GM19023 (cell line): ENCODE results near the gene PDLIM1.
A peak's percentile ranks its signal among the peaks of the same experiment; 100 is the strongest.

Source experiments
- ATAC-seq: cut with Tn5 transposase; IDR thresholded peaks from one replicate; pipeline ENCODE4 v1.9.1; 2021; ENCODE audit warnings: mild to moderate bottlenecking, moderate library complexity; ENCODE audit not compliant: unreplicated experiment

Gene PDLIM1, protein sequence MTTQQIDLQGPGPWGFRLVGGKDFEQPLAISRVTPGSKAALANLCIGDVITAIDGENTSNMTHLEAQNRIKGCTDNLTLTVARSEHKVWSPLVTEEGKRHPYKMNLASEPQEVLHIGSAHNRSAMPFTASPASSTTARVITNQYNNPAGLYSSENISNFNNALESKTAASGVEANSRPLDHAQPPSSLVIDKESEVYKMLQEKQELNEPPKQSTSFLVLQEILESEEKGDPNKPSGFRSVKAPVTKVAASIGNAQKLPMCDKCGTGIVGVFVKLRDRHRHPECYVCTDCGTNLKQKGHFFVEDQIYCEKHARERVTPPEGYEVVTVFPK

DNA sequence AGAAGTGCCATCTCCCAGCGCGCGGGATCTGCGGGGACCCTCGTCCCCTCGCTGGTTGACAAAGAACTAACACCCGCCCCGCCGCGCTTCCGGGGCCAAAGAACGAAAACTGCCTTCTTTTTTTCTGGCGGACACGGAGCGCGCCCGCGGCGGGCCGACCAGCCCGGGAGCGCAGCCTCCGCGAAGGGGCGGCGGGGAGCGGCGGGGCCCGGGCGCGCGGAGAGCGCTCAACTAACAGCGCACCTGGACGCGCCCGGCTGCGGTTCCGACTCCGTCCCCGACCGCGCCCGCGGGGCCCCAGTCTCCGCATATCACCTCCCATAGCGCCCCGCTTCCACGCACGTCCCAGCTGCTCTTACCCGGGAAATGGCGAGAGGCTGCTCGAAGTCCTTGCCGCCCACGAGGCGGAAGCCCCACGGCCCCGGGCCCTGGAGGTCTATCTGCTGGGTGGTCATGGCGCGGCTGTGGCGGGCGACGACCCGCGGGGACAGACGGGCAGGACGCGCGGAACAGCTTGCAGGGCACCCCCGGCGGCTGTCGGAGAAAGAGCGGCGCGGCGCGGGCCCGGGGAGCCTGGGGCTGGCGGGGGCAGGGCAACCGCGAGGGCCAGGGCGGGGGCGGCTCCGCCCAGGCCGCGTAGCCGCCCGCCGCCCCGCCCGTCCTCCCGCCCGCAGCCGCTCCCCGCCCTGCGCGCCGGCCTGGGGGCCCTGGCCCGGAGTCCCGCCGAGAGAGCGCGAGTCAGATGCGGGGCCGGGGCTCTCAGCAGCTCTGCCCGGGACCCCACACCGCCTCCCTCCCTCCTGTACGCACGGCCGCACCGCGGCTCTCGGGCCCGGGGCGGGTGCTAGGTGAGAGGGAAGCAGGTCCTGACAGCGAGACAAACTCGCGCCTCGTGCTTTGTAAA is at the start of gene PDLIM1:
PDLIM1 (minus strand) TSS at position 543 of the 904 bp plus-strand sequence; CDS start at position 455, 88 bp downstream.
- peak; percentile 50 for ATAC-seq

DNA sequence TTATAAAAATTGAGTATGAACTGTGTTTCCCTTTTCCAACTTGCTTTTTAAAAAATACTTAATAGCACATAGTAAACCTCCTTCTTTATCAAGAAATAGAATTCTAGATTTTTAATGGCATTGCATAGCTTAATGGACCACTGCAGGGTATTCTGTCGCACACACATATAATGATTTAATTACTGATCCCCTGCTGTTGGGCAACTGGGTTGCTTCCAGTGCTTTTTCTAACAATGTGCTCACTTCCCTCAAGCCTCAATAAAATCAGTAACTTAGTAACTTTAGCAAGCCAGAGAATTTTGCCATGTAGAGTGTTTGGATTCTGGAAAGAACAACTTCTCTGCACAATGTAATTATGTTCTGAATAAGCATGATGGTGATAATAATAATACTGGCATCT is 49.1 kb upstream of the PDLIM1 start:
- no peak for ATAC-seq

DNA sequence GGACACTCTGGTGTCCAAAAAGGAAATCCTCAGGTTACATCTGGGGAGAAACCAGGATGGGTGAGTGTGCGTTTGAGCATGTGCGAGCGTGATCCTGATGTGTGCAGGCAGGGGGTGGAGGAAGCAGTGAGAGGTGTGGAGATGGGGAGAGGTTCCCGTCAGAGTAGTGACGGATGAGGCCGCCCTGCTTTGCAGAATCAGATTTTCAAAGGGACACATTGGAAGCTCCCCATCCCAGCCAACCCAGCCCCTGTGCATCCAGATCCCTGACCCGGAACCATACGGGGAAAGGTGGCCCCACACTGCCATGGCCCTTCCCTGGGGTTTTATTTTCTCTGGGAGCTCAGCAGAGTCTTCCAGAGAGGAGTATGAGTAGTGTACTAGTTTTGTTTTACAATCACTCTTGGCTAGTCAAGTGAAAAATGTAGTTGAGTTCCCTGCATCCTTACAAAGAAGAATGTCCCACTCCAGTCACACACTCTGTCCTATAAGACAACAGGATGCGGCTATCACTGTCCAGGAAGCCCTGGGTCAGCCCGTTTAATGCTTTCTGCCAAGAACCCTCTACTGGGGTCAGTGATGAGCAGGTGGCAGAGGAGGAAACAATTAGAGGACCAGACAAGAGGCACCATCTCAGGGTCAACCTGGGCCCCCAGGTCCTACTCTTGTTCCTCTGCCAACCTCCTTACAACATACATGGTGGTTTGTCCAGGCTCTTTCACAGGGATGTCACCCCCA is 46.8 kb upstream of the PDLIM1 start:
- no peak for ATAC-seq

DNA sequence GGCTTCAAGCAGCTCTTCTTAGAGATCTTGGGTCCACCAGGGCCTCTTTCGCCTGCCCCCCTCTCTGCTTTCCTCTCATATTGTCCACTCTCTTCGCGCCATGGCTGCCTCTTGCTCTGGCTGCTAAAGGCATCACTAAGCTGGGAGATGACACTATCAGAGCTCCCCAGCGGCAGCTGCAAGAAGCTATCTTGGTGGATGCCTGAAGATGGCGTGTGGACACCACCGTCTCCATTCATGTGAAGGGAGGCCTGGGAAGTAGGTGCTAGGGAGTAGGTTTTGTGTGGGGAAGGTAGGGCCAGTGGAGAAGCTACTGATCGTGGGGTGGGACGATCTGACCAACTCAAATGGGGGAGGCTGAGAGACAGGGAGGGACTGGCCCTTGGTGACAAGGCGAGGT is 45.9 kb upstream of the PDLIM1 start:
- ATAC-seq: no peak

DNA sequence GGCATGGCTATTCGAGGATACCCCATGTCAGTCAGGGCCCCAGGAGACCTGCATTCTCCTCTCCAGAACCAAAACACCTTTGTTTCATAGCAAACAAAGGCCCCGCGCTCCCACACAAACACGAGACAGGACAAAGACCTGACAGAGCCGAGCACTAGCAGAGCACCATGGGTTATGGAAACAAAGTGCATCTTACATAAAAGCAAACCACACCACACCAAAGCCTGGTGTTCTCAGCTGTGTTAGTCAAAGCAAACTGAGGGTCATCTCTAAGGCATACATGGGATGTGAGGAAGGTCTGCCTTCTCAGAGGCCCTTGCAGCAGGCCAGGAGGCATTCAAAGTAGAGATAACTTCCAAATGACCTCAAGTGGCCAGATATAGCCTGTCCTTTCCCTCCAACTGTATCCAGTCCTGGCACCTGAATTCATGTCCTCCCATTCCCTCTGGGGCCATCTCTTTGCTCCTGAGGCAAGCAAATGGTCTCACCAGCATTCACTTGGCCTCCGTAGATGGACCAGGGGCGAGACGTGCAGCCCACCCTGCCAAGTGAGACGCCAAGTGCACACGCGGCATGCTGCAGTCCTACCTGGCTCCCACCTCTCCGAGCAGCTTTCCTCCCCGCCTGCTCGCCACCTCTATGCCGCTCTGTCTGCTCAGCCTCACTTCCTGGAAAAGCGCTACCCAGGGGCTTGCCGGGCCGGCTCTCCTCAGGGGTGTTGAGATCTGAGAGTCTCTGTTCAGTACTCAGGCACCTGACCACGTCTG is 45.3 kb upstream of the PDLIM1 start:
- no peak for ATAC-seq

DNA sequence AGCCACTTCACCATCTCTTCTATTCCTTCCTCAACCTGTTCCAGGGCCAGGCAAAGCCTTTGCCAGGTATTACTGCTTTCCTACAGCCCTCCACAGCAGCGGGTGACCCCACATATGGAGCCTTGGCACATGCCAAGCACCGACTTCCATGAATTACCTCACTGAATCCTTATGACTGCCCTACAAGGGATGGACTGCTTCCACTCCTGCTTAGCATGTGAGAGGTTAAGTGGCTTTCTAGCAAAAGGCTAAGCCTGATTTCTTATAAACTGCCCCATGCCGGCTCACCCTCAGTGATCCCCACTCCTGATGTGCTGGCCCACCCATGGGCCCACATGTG is 44.0 kb upstream of the PDLIM1 start:
- no peak for ATAC-seq

DNA sequence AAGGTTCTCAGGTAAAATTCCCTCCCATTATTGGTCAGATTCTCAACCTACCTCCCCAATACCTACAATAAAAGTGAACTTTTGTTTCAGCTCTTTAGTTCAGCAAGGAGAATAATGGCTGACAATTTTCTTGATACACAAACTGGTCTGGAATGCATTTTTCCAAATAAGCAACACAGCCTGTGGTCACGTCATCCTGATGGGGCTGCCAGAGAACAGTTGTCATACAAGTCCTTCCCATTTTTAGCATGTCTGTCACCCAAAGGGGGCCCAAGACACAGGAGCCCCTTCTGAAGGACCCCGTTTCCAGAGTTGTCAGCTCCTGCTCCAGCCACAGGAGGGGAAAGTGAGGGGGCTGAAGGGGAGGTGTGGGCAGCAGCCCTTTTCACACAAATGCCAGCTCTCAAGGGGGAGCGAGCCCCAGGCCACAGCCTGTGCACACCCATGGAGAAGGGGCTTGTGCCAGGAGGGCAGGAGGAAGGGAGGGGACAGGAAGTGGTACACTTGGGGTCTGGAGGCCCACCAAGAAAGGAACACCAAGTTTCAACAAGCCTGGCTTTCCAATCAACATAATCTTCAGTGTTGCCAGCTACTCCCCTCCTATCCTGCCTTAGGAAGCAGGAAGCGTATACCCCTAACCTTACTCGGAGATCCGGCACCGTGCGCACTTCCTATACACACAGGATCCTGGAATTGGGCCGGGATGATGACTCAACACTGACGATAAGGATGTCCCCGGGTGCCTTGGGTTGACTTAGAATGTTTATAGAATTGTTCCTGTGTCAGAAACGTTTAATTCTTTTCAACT is 43.4 kb upstream of the PDLIM1 start:
- ATAC-seq: no peak

DNA sequence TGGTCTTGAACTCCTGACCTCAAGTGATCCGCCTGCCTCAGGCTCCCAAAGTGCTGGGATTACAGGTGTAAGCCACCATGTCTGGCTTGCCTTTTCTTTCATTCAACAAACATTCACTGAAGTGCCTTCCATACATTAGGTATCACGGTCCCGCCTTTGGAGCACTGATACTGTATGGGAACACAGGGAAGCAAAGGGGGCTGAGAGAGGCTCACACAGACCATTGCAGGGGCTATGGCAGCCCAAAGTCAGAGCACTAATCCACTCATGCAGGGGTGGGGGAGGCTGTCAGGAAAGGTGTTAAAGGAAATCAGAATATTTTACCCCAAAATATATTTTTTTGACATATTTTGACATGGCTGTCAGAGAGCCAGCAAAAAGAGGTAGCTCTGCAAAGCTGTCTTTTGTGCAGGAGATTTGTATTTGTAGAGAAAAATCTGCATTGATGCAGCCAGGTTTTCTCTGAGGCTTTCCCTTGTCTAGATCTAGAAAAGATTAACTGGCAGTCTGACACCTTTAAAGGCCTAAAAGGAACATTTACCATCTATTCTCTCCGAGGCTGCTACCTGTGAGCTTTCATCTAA is 42.0 kb upstream of the PDLIM1 start:
- ATAC-seq: no peak

DNA sequence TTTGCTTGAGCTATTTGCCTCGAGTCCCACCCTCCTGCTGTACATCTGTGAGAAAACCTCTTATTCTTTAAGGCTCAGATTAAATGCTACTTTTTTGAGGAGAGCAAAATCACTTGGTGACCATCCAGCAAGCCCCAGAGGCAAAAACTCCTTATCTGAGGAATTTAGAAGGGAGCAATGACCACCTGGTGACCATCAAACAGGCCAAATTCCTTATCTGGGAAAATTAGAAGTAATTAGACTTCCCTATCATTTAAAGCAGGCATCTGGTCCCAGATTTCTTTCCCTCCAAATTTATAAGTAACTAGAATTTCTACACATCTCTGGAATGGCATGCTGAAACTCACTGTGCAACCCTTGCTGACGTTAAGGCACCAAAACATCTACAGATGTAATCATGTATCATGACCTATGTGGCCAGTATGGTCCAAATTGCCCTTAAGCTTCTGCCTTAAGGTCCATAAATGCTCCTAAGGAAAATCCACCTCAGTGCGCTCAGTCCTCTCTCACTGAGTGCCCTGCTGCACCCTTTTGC is 40.9 kb upstream of the PDLIM1 start:
- no peak for ATAC-seq

DNA sequence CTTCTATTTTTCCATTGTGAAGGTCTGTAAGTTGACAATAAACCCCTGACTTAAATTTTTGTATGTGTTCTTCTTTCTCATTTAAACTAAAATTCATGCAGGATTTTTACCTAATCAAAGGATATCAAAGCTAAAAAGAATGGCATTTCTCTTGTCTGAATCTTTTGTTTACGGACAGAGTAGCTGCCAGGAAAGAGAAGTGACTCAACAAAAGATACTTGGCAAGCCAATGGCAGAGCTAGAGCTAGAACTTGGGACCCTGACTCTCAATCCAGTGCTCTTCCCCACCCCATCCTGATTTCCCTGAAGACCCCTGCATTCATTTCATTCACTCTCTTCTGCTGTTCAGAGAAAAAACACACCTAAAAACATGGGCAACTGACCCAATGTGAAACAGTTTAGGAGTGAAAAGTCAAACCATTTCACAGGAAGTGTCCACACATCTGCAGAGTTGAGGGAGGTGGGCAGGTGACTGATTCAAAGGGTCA is 40.2 kb upstream of the PDLIM1 start:
- ATAC-seq: no peak

DNA sequence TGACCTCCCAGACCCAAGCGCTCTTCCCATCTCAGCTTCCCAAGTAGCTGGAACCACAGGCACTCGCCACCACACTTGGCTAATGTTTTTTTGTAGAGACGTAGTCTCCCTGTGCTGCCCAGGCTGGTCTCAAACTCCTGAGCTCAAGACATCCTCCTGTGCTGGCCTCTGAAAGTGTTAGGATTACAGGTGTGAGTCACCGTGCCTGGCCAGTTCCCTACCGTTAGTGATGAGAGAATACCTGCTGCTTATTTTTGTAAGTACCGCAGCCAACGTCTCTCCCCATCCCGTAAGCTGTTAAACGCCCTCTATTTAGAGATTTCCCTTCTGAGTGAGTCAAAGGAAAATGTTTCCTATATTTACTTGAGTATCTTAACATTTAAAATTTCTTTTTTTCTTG is 38.5 kb upstream of the PDLIM1 start:
- ATAC-seq: no peak

DNA sequence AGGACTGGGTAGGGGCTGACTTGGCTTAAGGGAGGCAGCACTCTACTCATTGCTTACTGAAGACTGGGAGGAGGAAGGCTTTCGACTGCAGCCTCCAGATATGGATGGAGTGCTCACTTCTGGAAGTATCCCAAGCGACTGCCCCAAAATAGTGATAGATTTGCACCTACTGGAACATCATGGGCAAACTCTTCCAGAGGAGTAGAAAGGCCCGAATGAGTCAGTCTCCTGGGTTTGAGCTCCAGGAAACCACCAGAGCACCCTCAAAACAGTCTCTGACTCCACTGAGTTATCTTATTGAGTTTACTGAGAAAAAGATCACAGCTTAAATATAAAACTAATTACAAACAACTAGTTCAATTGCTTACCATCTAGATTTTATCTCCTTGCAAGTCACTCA is 37.2 kb upstream of the PDLIM1 start:
- ATAC-seq: no peak

DNA sequence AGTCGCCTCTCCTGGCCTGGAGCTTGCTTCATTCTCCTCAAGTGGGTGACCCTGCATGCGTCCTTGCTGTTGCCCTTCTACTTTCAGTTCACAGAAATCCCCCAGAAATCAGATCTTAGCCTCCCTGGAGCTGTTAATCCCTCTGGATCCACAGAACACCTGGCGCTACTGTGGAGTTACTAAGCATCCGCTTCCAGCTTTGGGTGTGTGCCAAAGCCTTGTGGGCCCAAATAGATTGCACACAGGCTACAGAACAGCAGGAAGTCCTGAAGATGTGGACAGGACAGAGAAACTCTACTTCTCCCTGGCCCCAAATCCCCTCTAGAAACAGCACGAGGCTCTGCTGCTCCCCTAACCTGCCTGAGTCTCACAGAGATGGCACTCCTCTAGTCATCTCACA is 36.6 kb upstream of the PDLIM1 start:
- ATAC-seq: no peak

DNA sequence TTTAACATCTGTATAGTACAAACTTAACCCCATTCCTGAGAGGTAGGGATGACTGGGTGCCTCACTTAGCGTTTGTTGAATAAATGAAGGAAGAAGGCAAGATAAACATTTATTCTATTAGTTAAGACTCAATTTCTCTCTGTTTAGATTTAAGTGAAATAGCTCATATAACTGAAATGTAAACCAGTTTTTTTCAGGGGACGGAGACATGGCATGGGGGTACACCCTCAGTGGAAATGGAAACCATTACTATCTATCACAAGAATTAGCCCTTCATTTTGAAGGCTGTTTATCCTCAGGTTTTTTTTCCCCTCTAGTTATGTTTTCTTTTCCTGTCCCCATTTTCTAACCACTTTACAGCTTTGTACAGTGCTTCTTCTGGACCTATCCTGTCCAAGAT is 35.6 kb upstream of the PDLIM1 start:
- ATAC-seq: no peak

DNA sequence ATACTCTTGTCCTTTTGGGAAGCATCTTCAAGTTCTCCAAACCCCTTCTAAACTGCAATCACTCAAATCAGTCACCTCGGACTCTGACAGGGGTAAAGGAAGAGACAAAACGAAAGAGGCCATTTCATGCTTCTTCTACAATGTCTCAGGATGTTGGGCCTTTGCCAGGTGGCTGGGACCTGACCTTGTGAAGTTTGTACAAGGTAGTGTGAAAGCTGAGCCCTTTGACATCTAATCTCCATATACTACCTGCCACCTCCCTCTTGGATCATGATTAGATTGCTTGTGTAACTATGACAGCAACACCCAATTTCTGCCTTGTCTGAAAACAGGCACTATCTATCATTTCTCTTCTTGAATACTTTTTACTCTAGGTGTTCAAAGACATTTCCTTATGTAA is 35.1 kb upstream of the PDLIM1 start:
- ATAC-seq: no peak

DNA sequence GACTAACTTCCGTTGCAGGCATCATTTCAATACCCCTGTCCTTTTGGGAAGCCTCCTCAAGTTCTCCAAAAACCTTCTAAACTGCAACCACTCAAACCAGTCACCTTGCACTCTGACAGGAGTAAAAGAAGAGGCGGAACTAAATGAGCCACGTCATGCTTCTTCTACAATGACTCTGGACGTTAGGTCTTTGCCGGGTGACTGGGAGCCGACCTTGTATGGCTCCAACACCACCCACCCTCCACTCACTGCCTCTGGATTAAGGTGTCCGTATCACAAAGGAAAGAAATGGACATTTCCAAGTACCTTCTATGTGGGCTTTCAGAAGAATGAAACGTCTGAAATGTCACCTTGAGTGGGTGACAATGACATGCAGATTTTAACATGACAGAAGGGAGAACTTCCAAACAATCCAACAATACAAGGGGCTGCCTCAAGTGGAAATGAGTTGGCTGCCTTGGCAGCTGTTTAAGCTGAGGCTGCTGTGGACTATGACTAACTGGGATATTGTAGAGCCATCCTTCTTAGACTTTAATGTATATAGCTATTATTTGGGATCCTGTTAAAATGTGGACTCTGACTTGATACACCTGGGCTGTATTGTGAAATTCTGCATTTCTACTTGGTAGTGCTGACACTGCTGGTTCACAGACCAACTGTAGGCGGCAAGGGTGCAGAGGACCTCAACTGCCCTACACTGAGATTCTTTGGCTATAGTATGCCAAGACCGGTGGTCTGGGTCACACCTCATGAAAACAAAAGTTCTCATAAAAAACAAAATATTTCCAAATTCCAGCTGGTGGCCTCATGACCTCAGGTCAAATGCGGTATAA is 33.8 kb upstream of the PDLIM1 start:
- no peak for ATAC-seq

DNA sequence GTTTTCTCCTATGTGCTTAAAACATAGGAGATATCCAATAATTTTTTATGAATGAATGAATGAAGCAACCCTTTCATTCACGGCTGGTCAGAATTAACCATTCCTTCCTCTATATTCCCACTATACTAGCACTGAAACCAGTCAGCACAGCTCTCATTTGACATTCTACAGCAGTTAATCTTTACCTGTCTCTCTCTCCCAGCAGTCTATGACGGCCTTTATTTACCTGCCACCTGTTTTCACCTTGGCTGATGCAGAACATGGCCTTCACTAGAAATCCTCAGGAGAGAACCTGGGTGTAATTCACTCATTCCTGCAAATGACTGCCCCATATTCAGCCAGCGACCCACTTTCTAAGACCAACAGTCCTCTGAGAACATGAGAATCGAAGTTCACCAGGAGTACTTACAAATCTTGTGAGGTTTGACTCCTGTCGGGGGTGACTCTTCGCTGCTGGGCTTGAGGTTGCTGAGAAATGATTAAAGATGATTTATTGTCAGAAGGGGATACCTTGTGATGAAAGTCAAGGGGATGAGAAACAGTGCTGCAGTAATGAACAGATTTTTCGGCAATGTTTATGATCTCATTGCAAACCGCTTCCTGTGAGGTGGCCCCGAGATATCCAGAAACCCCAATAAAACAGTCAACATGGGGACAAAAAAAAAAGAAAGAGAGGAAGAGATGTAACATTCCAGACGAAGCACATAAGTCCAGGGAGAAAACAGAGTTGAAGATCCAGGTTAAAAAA is 30.9 kb upstream of the PDLIM1 start:
- ATAC-seq: no peak

DNA sequence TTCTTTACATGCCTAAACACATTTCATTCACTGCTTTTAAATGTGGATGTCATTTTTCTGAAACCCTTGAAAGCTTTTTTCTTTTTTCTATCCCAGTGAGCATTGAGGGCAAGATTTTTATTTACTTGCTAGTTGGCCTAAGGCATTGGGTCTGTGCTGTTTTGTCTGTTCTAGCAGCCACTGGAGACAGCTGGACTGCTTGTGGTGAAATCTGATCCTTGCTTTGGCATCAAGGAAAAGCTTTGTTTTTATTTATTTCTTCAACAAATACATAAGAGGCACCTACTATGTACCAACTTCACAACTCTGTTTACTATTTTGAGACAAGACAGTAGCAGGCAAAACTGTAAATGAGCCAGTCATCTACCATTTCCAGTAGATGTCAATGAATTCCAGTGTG is 28.4 kb upstream of the PDLIM1 start:
- no peak for ATAC-seq
